IMR-90 (cell line): ENCODE measurements around the gene LRRTM4. TPM values are rescaled to one million over a fixed set of nuclear protein-coding genes. Genes with fewer than 3 reads are reported as not detected.

Experiments
- ATAC-seq: fragments of 200-7000 bp; cut with Tn5 transposase; 2 replicates; pipeline ENCODE4 v1.9.1; 2020; ENCODE audit warnings: low read depth, mild to moderate bottlenecking, moderate library complexity
- BruUV-seq: library from RNA; stranded (reverse); fragments of 400-500 nt; replicated peaks from 2 replicates; lab custom pipeline; 2021; lab: Mats Ljungman, UMichigan
- CTCF ChIA-PET: fragments of 300-600 bp; formaldehyde crosslinking; extraction: SDS; loops from one replicate; lab custom pipeline; 2021; ENCODE audit warnings: antibody characterized with exemption; lab: Yijun Ruan, JAX
- POLR2A ChIA-PET: fragments of 300-600 bp; sonication (Branson Sonifier 250); formaldehyde crosslinking; loops from one replicate; lab custom pipeline; 2022; ENCODE audit warnings: antibody characterized with exemption; ENCODE audit not compliant: unreplicated experiment; lab: Charles Lee
- DNase-seq: peaks from one replicate; pipeline ENCODE4 v3.0.0; 2013
- H2AFZ ChIP-seq: replicated peaks from 2 replicates; pipeline ENCODE3; 2013; ENCODE audit warnings: low read length, mild to moderate bottlenecking; ENCODE audit not compliant: poor library complexity
- H2AK5ac ChIP-seq: 2 replicates; pipeline ENCODE4 v1.6.1; 2013; ENCODE audit warnings: low read depth, low read length, inconsistent platforms
- H2AK9ac ChIP-seq: replicated peaks from 2 replicates; pipeline ENCODE3; 2013; ENCODE audit warnings: mild to moderate bottlenecking, low read depth, low read length, moderate library complexity; ENCODE audit not compliant: poor library complexity
- H2BK120ac ChIP-seq: 2 replicates; pipeline ENCODE4 v1.6.1; 2013; ENCODE audit warnings: low read depth, low read length, inconsistent platforms
- H2BK15ac ChIP-seq: 3 replicates; pipeline ENCODE4 v1.6.1; 2013; ENCODE audit warnings: low read depth, low read length, inconsistent platforms
- H2BK20ac ChIP-seq: 2 replicates; pipeline ENCODE4 v1.6.1; 2013; ENCODE audit warnings: low read depth, mild to moderate bottlenecking, inconsistent platforms, low read length, moderate library complexity
- H2BK5ac ChIP-seq: 2 replicates; pipeline ENCODE4 v1.6.1; 2013; ENCODE audit warnings: mild to moderate bottlenecking, low read depth, low read length, inconsistent platforms; ENCODE audit not compliant: poor library complexity, severe bottlenecking
- H3K14ac ChIP-seq: replicated peaks from 2 replicates; pipeline ENCODE4 v1.6.1; 2013; ENCODE audit warnings: low read depth, low read length, inconsistent platforms
- H3K18ac ChIP-seq: 2 replicates; pipeline ENCODE4 v1.6.1; 2013; ENCODE audit warnings: low read depth, low read length, control low read depth
- H3K23ac ChIP-seq: 2 replicates; pipeline ENCODE4 v1.6.1; 2013; ENCODE audit warnings: low read depth, low read length, inconsistent platforms
- H3K27ac ChIP-seq: 2 replicates; pipeline ENCODE4 v1.5.1; 2013; ENCODE audit warnings: mild to moderate bottlenecking, control low read depth, low read length; ENCODE audit not compliant: insufficient read depth
- H3K27me3 ChIP-seq: 2 replicates; pipeline ENCODE4 v1.6.1; 2013; ENCODE audit warnings: low read length; ENCODE audit not compliant: control insufficient read depth, insufficient read depth
- H3K36me3 ChIP-seq: 2 replicates; pipeline ENCODE4 v1.6.1; 2013; ENCODE audit warnings: low read length, mixed read lengths; ENCODE audit not compliant: control insufficient read depth, insufficient read depth
- H3K4ac ChIP-seq: 2 replicates; pipeline ENCODE4 v1.6.1; 2013; ENCODE audit warnings: low read depth, low read length, inconsistent platforms
- H3K4me1 ChIP-seq: 2 replicates; pipeline ENCODE4 v1.6.1; 2013; ENCODE audit warnings: low read length, mixed read lengths; ENCODE audit not compliant: control insufficient read depth, insufficient read depth
- H3K4me2 ChIP-seq: 2 replicates; pipeline ENCODE4 v1.6.1; 2013; ENCODE audit warnings: low read depth, mild to moderate bottlenecking, control low read depth, low read length, moderate library complexity
- H3K4me3 ChIP-seq: 2 replicates; pipeline ENCODE4 v1.5.1; 2013; ENCODE audit warnings: low read depth, mild to moderate bottlenecking, control low read depth, low read length, moderate library complexity; ENCODE audit not compliant: insufficient read depth
- H3K56ac ChIP-seq: 2 replicates; pipeline ENCODE4 v1.6.1; 2013; ENCODE audit warnings: low read length, inconsistent platforms; ENCODE audit not compliant: insufficient read depth; ENCODE audit errors: extremely low read depth
- H3K79me1 ChIP-seq, 2 experiments: 2 replicates each; pipeline ENCODE4 v1.6.1; 2013; ENCODE audit warnings: low read length in 2 of 2, inconsistent platforms in 1 of 2, low read depth in 1 of 2
- H3K9ac ChIP-seq: 2 replicates; pipeline ENCODE4 v1.6.1; 2013; ENCODE audit warnings: low read depth, low read length, control low read depth
- H3K9me1 ChIP-seq: 2 replicates; pipeline ENCODE4 v1.6.1; 2013; ENCODE audit warnings: low read length, inconsistent platforms; ENCODE audit not compliant: insufficient read depth
- H3K9me3 ChIP-seq: 2 replicates; pipeline ENCODE4 v1.6.1; 2013; ENCODE audit warnings: low read length; ENCODE audit not compliant: control insufficient read depth, insufficient read depth
- H4K20me1 ChIP-seq: 2 replicates; pipeline ENCODE4 v1.6.1; 2013; ENCODE audit warnings: low read length, inconsistent platforms; ENCODE audit not compliant: insufficient read depth
- H4K5ac ChIP-seq: 2 replicates; pipeline ENCODE4 v1.6.1; 2013; ENCODE audit warnings: mild to moderate bottlenecking, low read depth, low read length, control low read depth
- H4K8ac ChIP-seq, 2 experiments: 2 replicates each; pipeline ENCODE4 v1.6.1; 2013; ENCODE audit warnings: low read depth in 2 of 2, low read length in 2 of 2, control low read depth in 1 of 2, inconsistent platforms in 1 of 2
- H4K91ac ChIP-seq: 2 replicates; pipeline ENCODE4 v1.6.1; 2013; ENCODE audit warnings: low read depth, low read length, inconsistent platforms; ENCODE audit not compliant: insufficient read depth
- BHLHE40 ChIP-seq: fragments of 150-350 bp; IDR thresholded peaks from 2 replicates; pipeline ENCODE4 v1.6.1; 2016; ENCODE audit warnings: mild to moderate bottlenecking, low read depth, low read length
- CEBPB ChIP-seq: IDR thresholded peaks from 2 replicates; pipeline ENCODE4 v1.6.1; 2012; ENCODE audit warnings: low read depth, low read length, improper control_type of control experiment
- FOS ChIP-seq: fragments of 150-350 bp; IDR thresholded peaks from 2 replicates; pipeline ENCODE4 v1.6.1; 2016; ENCODE audit warnings: low read depth, low read length
- MAFK ChIP-seq: IDR thresholded peaks from 2 replicates; pipeline ENCODE4 v1.6.1; 2012; ENCODE audit warnings: low read depth, low read length, improper control_type of control experiment
- MXI1 ChIP-seq: IDR thresholded peaks from 2 replicates; pipeline ENCODE4 v1.6.1; 2012; ENCODE audit warnings: low read depth, mild to moderate bottlenecking, low read length, moderate library complexity, borderline replicate concordance
- POLR2A ChIP-seq: IDR thresholded peaks from 2 replicates; pipeline ENCODE4 v1.6.1; 2012; ENCODE audit warnings: mild to moderate bottlenecking, low read depth, low read length
- USF2 ChIP-seq: fragments of 150-350 bp; IDR thresholded peaks from 2 replicates; pipeline ENCODE4 v1.6.1; 2017; ENCODE audit warnings: mild to moderate bottlenecking, antibody characterized with exemption, low read length, low read depth
- dilution Hi-C: fragments of 300-500 bp; cut with HindIII; formaldehyde crosslinking; loops from one replicate; pipeline ENCODE4 v1.14.3; 2018; ENCODE audit warnings: low sequenced_read_pairs; ENCODE audit not compliant: unreplicated experiment
- in situ Hi-C: fragments of 300-500 bp; cut with MboI; formaldehyde crosslinking; loops from 3 replicates; pipeline ENCODE4 v1.14.3; 2019; ENCODE audit warnings: low sequenced_read_pairs, inconsistent platforms, mixed read lengths
- intact Hi-C: fragments of 100-400 bp; cut with micrococcal nuclease; formaldehyde crosslinking; loops from 2 replicates; pipeline ENCODE4 v1.10.0; 2022
- polyA plus RNA-seq, 3 experiments: library from polyadenylated mRNA; depleted of rRNA; stranded (reverse); fragments of >200 nt; gene quantifications; 2 replicates each; pipeline ENCODE4 v1.2.3, GENCODE V29; 2012; ENCODE audit warnings: low replicate concordance in 1 of 3
- total RNA-seq: library from RNA; depleted of rRNA; stranded (reverse); fragments of >200 nt; gene quantifications from 2 replicates; pipeline ENCODE4 v1.2.3, GENCODE V29; 2012

LRRTM4 gene
- total and polyA plus RNA-seq, 2 of the 4 experiments (the other 2 are of a cell fraction): not detected

GRCh38 chr2:77127345-77127744 lies 394.8 kb downstream of the LRRTM4 start:
- no peak overlapping the region for H2AFZ ChIP-seq
- H4K5ac ChIP-seq: no peak overlapping the region
- H4K8ac ChIP-seq: no peak overlapping the region
- no peak overlapping the region for H2BK5ac ChIP-seq
- in situ Hi-C loops (no loop called here), intact Hi-C loops (no loop called here), dilution Hi-C loops (no loop called here)
- H2BK20ac ChIP-seq: no peak overlapping the region
- H3K27ac ChIP-seq: no peak overlapping the region
- no peaks in the 10 kb centered on the region for H4K20me1 ChIP-seq
- H4K91ac ChIP-seq: no peak overlapping the region
- no peak overlapping the region for H2BK15ac ChIP-seq
- H3K9ac ChIP-seq: no peak overlapping the region
- H3K9me3 ChIP-seq: no peaks in the 10 kb centered on the region
- no peak overlapping the region for H3K4me3 ChIP-seq
- BruUV-seq: no TSS peak
- no peaks in the 10 kb centered on the region for H3K9me1 ChIP-seq
- H2AK5ac ChIP-seq: no peak overlapping the region
- H3K4me1 ChIP-seq: no peaks in the 10 kb centered on the region
- TF ChIP-seq MAFK (peak; percentile 79), FOS (no peak), USF2 (no peak), CEBPB (no peak), POLR2A (no peak), BHLHE40 (no peak), MXI1 (no peak)
- CTCF ChIA-PET: no interaction called here
- no peaks in the 10 kb centered on the region for H3K79me1 ChIP-seq
- no peak overlapping the region for H3K14ac ChIP-seq
- no peak overlapping the region for H3K4me2 ChIP-seq
- H2BK120ac ChIP-seq: no peak overlapping the region
- H2AK9ac ChIP-seq: no peak overlapping the region
- no peak for DNase-seq
- no peak overlapping the region for H3K4ac ChIP-seq
- no peak overlapping the region for H3K56ac ChIP-seq
- H3K36me3 ChIP-seq: no peaks in the 10 kb centered on the region
- H3K23ac ChIP-seq: no peak overlapping the region
- ATAC-seq: no peak
- POLR2A ChIA-PET: no interaction called here
- no peak overlapping the region for H3K18ac ChIP-seq
- H3K27me3 ChIP-seq: no peaks in the 10 kb centered on the region
